Activated CD4-positive, alpha-beta memory T cell treated with anti-CD3 and anti-CD28 coated beads for 36 hours (primary cell): ENCODE results near the gene MBNL1. TPM values are rescaled to one million over a fixed set of nuclear protein-coding genes. Genes with fewer than 3 reads are reported as not detected.

ENCODE experiments used
- CTCF ChIA-PET: fragments of 350-600 bp; sonication (Branson Sonifier 250); formaldehyde crosslinking; loops from one replicate; lab custom pipeline; 2021; ENCODE audit warnings: antibody characterized with exemption, inconsistent platforms; lab: Charles Lee
- POLR2A ChIA-PET: fragments of 350-600 bp; sonication (Branson Sonifier 250); formaldehyde crosslinking; loops from one replicate; lab custom pipeline; 2021; ENCODE audit warnings: antibody characterized with exemption; lab: Charles Lee
- DNase-seq: peaks from one replicate; pipeline ENCODE4 v3.0.0-alpha.2; 2020
- H3K27ac Mint-ChIP-seq: one replicate; pipeline ENCODE4 v1.8.0; 2021; ENCODE audit warnings: mixed read lengths
- H3K27me3 Mint-ChIP-seq: one replicate; pipeline ENCODE4 v1.8.0; 2021; ENCODE audit warnings: mixed read lengths
- H3K36me3 Mint-ChIP-seq: one replicate; pipeline ENCODE4 v1.8.0; 2021; ENCODE audit warnings: mixed read lengths
- H3K4me1 Mint-ChIP-seq: one replicate; pipeline ENCODE4 v1.8.0; 2021; ENCODE audit warnings: low read depth, mixed read lengths
- H3K4me3 Mint-ChIP-seq: one replicate; pipeline ENCODE4 v1.8.0; 2021; ENCODE audit warnings: mild to moderate bottlenecking, mixed read lengths
- H3K9me3 Mint-ChIP-seq: one replicate; pipeline ENCODE4 v1.8.0; 2021; ENCODE audit warnings: mixed read lengths
- intact Hi-C: fragments of 100-400 bp; cut with micrococcal nuclease; formaldehyde crosslinking; loops from one replicate; pipeline ENCODE4 v1.15.1; 2023
- total RNA-seq, 2 experiments: library from RNA; stranded (reverse); gene quantifications; one replicate each; pipeline ENCODE4 v1.2.3, GENCODE V29; 2021

The MBNL1 gene
- total RNA-seq, 2 experiments from 2014 or later = 290 to 302 TPM

GRCh38 chr3:152308475-152308844 lies 39.7 kb downstream of the MBNL1 start:
- intact Hi-C loops = no loop called here
- H3K27me3 Mint-ChIP-seq = no peaks in the 10 kb centered on the region
- peaks cover 72% of the 10 kb centered on the region for H3K4me1 Mint-ChIP-seq
- CTCF ChIA-PET = interaction anchor here (0.5 to 0.6 kb wide), 2 partner anchors 24 to 75 kb away, joined by 3 read pairs; no protein-coding TSS in a partner anchor
- H3K4me3 Mint-ChIP-seq = no peak overlapping the region
- POLR2A ChIA-PET = interaction anchor here (0.7 to 2.2 kb wide), 3 partner anchors 9 to 74 kb away, joined by 3 to 13 read pairs (median 3); no protein-coding TSS in a partner anchor
- peaks cover 21% of the 10 kb centered on the region for H3K36me3 Mint-ChIP-seq
- peak overlapping the region; percentile 7 for H3K27ac Mint-ChIP-seq
- no peaks in the 10 kb centered on the region for H3K9me3 Mint-ChIP-seq
- no peak for DNase-seq

- intact Hi-C loops = no loop called here
- CTCF ChIA-PET = interaction anchor here (0.5 to 1.8 kb wide), 7 partner anchors 9 to 135 kb away, joined by 3 to 9 read pairs (median 3); no protein-coding TSS in a partner anchor
These were observed 40.3 kb downstream of the MBNL1 start for GRCh38 chr3:152309031-152309430.

GRCh38 chr3:152309535-152310307 lies 41.0 kb downstream of the MBNL1 start:
- H3K4me3 Mint-ChIP-seq = no peak overlapping the region
- H3K9me3 Mint-ChIP-seq = no peaks in the 10 kb centered on the region
- no peak for DNase-seq
- ChIA-PET CTCF (interaction anchor here (0.8 to 1.8 kb wide), 7 partner anchors 9 to 134 kb away, joined by 3 to 9 read pairs (median 3); no protein-coding TSS in a partner anchor), POLR2A (interaction anchor here (0.8 to 2.2 kb wide), 8 partner anchors 9 to 41 kb away, joined by 3 to 13 read pairs (median 4); partner anchors contain the start of gene MBNL1)
- H3K4me1 Mint-ChIP-seq = peaks cover 73% of the 10 kb centered on the region
- H3K36me3 Mint-ChIP-seq = peaks cover 23% of the 10 kb centered on the region
- H3K27ac Mint-ChIP-seq = peak overlapping the region; percentile 65
- no peaks in the 10 kb centered on the region for H3K27me3 Mint-ChIP-seq
- intact Hi-C loops = loop anchor here (1.0 kb wide), 4 partner anchors 7 to 14 kb away; no protein-coding TSS in a partner anchor

More at GRCh38 chr3:152309031-152309430, 40.3 kb downstream of the MBNL1 start:
- POLR2A ChIA-PET = interaction anchor here (0.8 to 2.2 kb wide), 4 partner anchors 10 to 41 kb away, joined by 3 to 13 read pairs (median 5); partner anchors contain the start of gene MBNL1
- H3K36me3 Mint-ChIP-seq = peaks cover 21% of the 10 kb centered on the region
- H3K4me1 Mint-ChIP-seq = peaks cover 72% of the 10 kb centered on the region
- H3K27me3 Mint-ChIP-seq = no peaks in the 10 kb centered on the region
- peak overlapping the region; percentile 7 for H3K27ac Mint-ChIP-seq
- no peak for DNase-seq
- H3K4me3 Mint-ChIP-seq = peak overlapping the region; percentile 18
- H3K9me3 Mint-ChIP-seq = no peaks in the 10 kb centered on the region

- CTCF ChIA-PET = no interaction called here
These were observed 44.7 kb downstream of the MBNL1 start for GRCh38 chr3:152313430-152313829.

GRCh38 chr3:152313914-152314313 lies 45.2 kb downstream of the MBNL1 start:
- CTCF ChIA-PET = no interaction called here
- no peaks in the 10 kb centered on the region for H3K9me3 Mint-ChIP-seq
- H3K36me3 Mint-ChIP-seq = peaks cover 21% of the 10 kb centered on the region
- intact Hi-C loops = no loop called here
- H3K27me3 Mint-ChIP-seq = no peaks in the 10 kb centered on the region
- H3K4me1 Mint-ChIP-seq = peaks cover 71% of the 10 kb centered on the region
- no peak for DNase-seq
- POLR2A ChIA-PET = interaction anchor here (0.7 kb wide), 1 partner anchor 32 kb away, joined by 3 read pairs; no protein-coding TSS in a partner anchor
- H3K27ac Mint-ChIP-seq = peak overlapping the region; percentile 54
- H3K4me3 Mint-ChIP-seq = no peak overlapping the region

More at GRCh38 chr3:152313430-152313829, 44.7 kb downstream of the MBNL1 start:
- no peak for DNase-seq
- Mint-ChIP-seq H3K4me1 (peaks cover 71% of the 10 kb centered on the region), H3K9me3 (no peaks in the 10 kb centered on the region), H3K4me3 (no peak overlapping the region), H3K36me3 (peaks cover 21% of the 10 kb centered on the region), H3K27ac (peak overlapping the region; percentile 42), H3K27me3 (no peaks in the 10 kb centered on the region)
- POLR2A ChIA-PET = interaction anchor here (0.7 kb wide), 1 partner anchor 31 kb away, joined by 3 read pairs; no protein-coding TSS in a partner anchor
- intact Hi-C loops = no loop called here

GRCh38 chr3:152314677-152315353 lies 46.1 kb downstream of the MBNL1 start:
- POLR2A ChIA-PET = interaction anchor here (0.7 kb wide), 1 partner anchor 46 kb away, joined by 3 read pairs; the partner anchor contains the start of gene MBNL1

GRCh38 chr3:152315623-152316022 lies 46.9 kb downstream of the MBNL1 start:
- H3K36me3 Mint-ChIP-seq = peaks cover 27% of the 10 kb centered on the region
- H3K4me3 Mint-ChIP-seq = peak overlapping the region; percentile 44
- intact Hi-C loops = no loop called here
- peak; percentile 39 for DNase-seq
- H3K27ac Mint-ChIP-seq = peak overlapping the region; percentile 67
- no peaks in the 10 kb centered on the region for H3K9me3 Mint-ChIP-seq
- H3K4me1 Mint-ChIP-seq = peaks cover 70% of the 10 kb centered on the region
- ChIA-PET POLR2A (interaction anchor here (0.6 to 1.0 kb wide), 3 partner anchors 8 to 1108 kb away, joined by 3 read pairs; partner anchors contain the start of gene MBNL1), CTCF (interaction anchor here (0.8 kb wide), 1 partner anchor 13 kb away, joined by 3 read pairs; no protein-coding TSS in a partner anchor)
- H3K27me3 Mint-ChIP-seq = no peaks in the 10 kb centered on the region

More at GRCh38 chr3:152314677-152315353, 46.1 kb downstream of the MBNL1 start:
- peaks cover 27% of the 10 kb centered on the region for H3K36me3 Mint-ChIP-seq
- peaks cover 69% of the 10 kb centered on the region for H3K4me1 Mint-ChIP-seq
- peak overlapping the region; percentile 1 for H3K4me3 Mint-ChIP-seq
- no peak for DNase-seq
- H3K27me3 Mint-ChIP-seq = no peaks in the 10 kb centered on the region
- intact Hi-C loops = no loop called here
- CTCF ChIA-PET = interaction anchor here (0.6 kb wide), 1 partner anchor 146 kb away, joined by 3 read pairs; no protein-coding TSS in a partner anchor
- H3K9me3 Mint-ChIP-seq = no peaks in the 10 kb centered on the region
- peak overlapping the region; percentile 54 for H3K27ac Mint-ChIP-seq

GRCh38 chr3:152316318-152316717 lies 47.6 kb downstream of the MBNL1 start:
- ChIA-PET CTCF (interaction anchor here (0.8 kb wide), 1 partner anchor 14 kb away, joined by 3 read pairs; no protein-coding TSS in a partner anchor), POLR2A (interaction anchor here (1.0 to 2.7 kb wide), 3 partner anchors 8 to 111 kb away, joined by 3 to 6 read pairs (median 3); partner anchors contain the start of gene MBNL1)
- Mint-ChIP-seq H3K36me3 (peaks cover 26% of the 10 kb centered on the region), H3K27me3 (no peaks in the 10 kb centered on the region), H3K4me3 (no peak overlapping the region), H3K9me3 (no peaks in the 10 kb centered on the region), H3K4me1 (peaks cover 74% of the 10 kb centered on the region), H3K27ac (peak overlapping the region; percentile 62)
- intact Hi-C loops = no loop called here
- no peak for DNase-seq

- DNase-seq = no peak
- peaks cover 25% of the 10 kb centered on the region for H3K36me3 Mint-ChIP-seq
- ChIA-PET POLR2A (interaction anchor here (1.1 to 2.7 kb wide), 2 partner anchors 49 to 112 kb away, joined by 3 to 6 read pairs; partner anchors contain the start of gene MBNL1), CTCF (interaction anchor here (1.8 kb wide), 1 partner anchor 127 kb away, joined by 8 read pairs; no protein-coding TSS in a partner anchor)
- peak overlapping the region; percentile 49 for H3K27ac Mint-ChIP-seq
- H3K27me3 Mint-ChIP-seq = no peaks in the 10 kb centered on the region
- H3K4me3 Mint-ChIP-seq = no peak overlapping the region
- H3K4me1 Mint-ChIP-seq = peaks cover 81% of the 10 kb centered on the region
- intact Hi-C loops = no loop called here
- H3K9me3 Mint-ChIP-seq = no peaks in the 10 kb centered on the region
These were observed 48.5 kb downstream of the MBNL1 start for GRCh38 chr3:152317184-152317583.

- Mint-ChIP-seq H3K36me3 (peaks cover 21% of the 10 kb centered on the region), H3K4me1 (peaks cover 83% of the 10 kb centered on the region), H3K9me3 (no peaks in the 10 kb centered on the region), H3K4me3 (no peak overlapping the region), H3K27me3 (no peaks in the 10 kb centered on the region), H3K27ac (peak overlapping the region; percentile 49)
- ChIA-PET POLR2A (interaction anchor here (1.0 to 2.7 kb wide), 4 partner anchors 10 to 72 kb away, joined by 3 to 6 read pairs (median 5); partner anchors contain the start of gene MBNL1), CTCF (interaction anchor here (1.0 to 1.8 kb wide), 4 partner anchors 8 to 154 kb away, joined by 3 to 8 read pairs (median 5); no protein-coding TSS in a partner anchor)
- no peak for DNase-seq
- intact Hi-C loops = loop anchor here (1.0 to 2.0 kb wide), 2 partner anchors 8 to 37 kb away; no protein-coding TSS in a partner anchor
These were observed 49.2 kb downstream of the MBNL1 start for GRCh38 chr3:152317956-152318355.

GRCh38 chr3:152318512-152318911 lies 49.8 kb downstream of the MBNL1 start:
- peaks cover 17% of the 10 kb centered on the region for H3K36me3 Mint-ChIP-seq
- CTCF ChIA-PET = interaction anchor here (1.0 to 1.8 kb wide), 5 partner anchors 9 to 154 kb away, joined by 3 to 8 read pairs (median 4); no protein-coding TSS in a partner anchor
- H3K27ac Mint-ChIP-seq = peak overlapping the region; percentile 70
- peaks cover 81% of the 10 kb centered on the region for H3K4me1 Mint-ChIP-seq
- no peaks in the 10 kb centered on the region for H3K9me3 Mint-ChIP-seq
- intact Hi-C loops = loop anchor here (1.0 to 2.0 kb wide), 2 partner anchors 8 to 38 kb away; no protein-coding TSS in a partner anchor
- no peak overlapping the region for H3K4me3 Mint-ChIP-seq
- POLR2A ChIA-PET = interaction anchor here (1.0 to 2.7 kb wide), 4 partner anchors 10 to 73 kb away, joined by 3 to 6 read pairs (median 5); partner anchors contain the start of gene MBNL1
- H3K27me3 Mint-ChIP-seq = no peaks in the 10 kb centered on the region
- no peak for DNase-seq
